ES-I3 (cell line): ENCODE data around the gene YY2.

Source experiments
- H3K36me3 ChIP-seq: 2 replicates; pipeline ENCODE4 v1.6.1; 2013; ENCODE audit warnings: mild to moderate bottlenecking, low read length, control low read depth, moderate library complexity; ENCODE audit not compliant: insufficient read depth
- H3K4me1 ChIP-seq: 2 replicates; pipeline ENCODE4 v1.6.1; 2013; ENCODE audit warnings: mild to moderate bottlenecking, control low read depth, low read length; ENCODE audit not compliant: insufficient read depth
- H3K9ac ChIP-seq: 2 replicates; pipeline ENCODE4 v1.6.1; 2013; ENCODE audit warnings: low read depth, mild to moderate bottlenecking, low read length, moderate library complexity
- H3K9me3 ChIP-seq: 2 replicates; pipeline ENCODE4 v1.6.1; 2013; ENCODE audit warnings: mild to moderate bottlenecking, low read length, moderate library complexity; ENCODE audit not compliant: control insufficient read depth, insufficient read depth

YY2 gene

DNA sequence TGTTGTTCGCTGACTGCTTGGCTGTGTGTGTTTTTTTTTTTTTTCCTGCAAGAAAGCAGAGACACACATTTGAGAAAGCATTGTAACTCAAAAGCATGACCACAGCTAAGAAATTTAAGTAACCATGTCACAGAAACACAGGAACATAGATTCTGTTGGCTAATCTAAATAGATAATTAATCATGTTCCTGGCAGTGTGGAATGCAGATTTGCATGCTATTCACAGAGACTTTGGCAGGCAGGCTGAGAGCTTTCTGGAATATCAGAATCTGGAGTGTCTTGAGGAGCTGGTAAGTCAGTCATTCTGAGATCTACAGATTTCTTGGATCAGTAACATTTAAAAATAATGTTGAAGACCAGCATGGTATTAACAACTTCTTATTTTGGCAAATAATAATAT lies 51.5 kb downstream of the YY2 start:
- H3K36me3 ChIP-seq: no peaks in the 10 kb centered on the region
- H3K4me1 ChIP-seq: peaks cover 34% of the 10 kb centered on the region
- no peak overlapping the region for H3K9ac ChIP-seq
- H3K9me3 ChIP-seq: no peaks in the 10 kb centered on the region
